ENCODE results near the gene BRD3.

BRD3 gene

GRCh38 chr9:134035041-134036039, 32.5 kb downstream of the BRD3 start:
- no peak for DNase-seq

- no peak for DNase-seq
Observed at GRCh38 chr9:134034215-134035040, 33.4 kb downstream of the BRD3 start.

GRCh38 chr9:134033516-134034214, 34.2 kb downstream of the BRD3 start:
- DNase-seq: no peak

DNA sequence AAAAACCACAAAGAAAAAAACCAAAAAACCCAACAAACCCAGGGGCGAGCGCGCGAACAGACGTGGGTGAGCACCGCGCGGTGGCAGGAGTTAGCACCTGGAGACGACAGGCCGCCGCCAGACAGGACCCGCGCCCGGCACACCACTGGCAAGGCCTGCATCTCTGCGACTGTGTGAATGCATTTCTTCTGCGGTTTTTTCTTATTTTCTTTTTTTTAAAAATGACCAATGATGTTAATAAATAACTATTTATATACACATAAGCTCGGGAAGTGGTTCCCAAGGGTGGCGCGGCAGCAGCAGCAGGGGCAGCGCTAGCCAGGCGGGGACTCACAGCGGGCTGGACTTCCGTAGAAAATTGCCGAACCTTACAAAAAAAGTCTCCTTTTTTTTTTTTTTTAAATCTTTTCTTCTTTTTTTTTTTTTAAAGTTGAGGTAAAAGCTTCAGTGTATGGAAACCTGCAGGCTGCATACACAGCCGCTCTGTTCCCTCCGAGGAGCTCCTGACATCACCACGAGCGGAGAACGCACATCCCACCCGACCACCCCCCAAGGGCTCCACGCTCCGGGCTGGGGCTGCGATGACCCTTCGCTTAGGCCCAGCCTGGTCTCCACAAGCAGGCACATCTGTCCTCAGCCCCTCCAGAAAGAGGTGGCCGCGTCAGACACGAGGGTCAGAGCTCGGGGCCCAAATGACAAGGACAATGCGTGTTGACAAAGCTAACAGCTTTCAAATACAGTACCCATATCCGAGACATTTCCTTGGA, 35.2 kb downstream of the BRD3 start:
- no peak for DNase-seq

DNA sequence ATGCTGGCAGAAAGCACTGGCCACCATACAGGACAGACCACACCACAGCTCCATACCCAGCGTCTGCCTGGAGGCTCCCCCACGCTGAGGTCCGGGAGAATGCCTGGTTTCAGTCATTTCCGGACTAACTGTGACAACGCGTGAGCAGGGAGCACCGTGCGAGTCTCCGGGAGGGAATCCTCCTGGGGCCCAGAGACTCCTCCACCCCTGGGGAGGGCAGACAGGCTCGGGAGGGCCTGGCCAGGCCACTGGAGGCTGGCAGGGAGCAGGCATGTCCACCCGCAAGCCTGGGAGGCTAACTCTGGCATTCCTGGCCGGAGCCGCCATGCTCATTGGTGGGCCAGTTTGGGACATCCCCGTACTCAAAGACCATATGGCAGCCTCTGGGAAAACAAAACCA, 36.0 kb downstream of the BRD3 start:
- no peak for DNase-seq

DNA sequence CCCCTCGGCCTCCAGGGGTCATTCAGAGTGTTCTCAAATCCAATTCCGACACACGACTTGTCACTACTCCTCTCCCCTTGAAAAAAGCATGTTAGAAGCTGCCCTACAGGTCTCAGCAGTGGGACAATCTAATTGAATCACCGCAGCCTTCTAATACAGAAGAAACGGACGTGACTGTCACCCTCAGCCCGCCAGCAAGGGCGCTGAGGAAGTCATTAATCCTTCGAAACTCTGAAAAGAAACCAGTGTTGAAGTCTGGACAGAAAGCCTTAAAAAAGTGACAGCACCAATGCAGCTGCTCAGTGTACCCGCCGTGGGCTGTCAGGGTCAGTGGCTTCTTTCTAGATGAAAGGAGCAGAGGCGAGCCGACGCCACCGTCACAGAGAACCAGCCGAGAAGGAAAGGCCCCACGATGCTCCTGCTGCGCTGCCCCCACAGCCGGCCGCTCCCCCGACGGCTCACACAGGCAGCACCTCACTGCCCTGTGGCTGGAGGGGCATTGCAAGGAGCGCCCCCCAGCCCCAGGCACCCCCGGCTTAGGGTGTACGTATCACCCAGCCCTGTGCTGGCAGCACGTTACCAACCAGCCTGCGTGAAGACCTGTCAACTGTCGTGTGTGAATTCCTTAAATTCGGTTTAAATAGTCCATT, 36.9 kb downstream of the BRD3 start:
- DNase-seq: no peak

DNA sequence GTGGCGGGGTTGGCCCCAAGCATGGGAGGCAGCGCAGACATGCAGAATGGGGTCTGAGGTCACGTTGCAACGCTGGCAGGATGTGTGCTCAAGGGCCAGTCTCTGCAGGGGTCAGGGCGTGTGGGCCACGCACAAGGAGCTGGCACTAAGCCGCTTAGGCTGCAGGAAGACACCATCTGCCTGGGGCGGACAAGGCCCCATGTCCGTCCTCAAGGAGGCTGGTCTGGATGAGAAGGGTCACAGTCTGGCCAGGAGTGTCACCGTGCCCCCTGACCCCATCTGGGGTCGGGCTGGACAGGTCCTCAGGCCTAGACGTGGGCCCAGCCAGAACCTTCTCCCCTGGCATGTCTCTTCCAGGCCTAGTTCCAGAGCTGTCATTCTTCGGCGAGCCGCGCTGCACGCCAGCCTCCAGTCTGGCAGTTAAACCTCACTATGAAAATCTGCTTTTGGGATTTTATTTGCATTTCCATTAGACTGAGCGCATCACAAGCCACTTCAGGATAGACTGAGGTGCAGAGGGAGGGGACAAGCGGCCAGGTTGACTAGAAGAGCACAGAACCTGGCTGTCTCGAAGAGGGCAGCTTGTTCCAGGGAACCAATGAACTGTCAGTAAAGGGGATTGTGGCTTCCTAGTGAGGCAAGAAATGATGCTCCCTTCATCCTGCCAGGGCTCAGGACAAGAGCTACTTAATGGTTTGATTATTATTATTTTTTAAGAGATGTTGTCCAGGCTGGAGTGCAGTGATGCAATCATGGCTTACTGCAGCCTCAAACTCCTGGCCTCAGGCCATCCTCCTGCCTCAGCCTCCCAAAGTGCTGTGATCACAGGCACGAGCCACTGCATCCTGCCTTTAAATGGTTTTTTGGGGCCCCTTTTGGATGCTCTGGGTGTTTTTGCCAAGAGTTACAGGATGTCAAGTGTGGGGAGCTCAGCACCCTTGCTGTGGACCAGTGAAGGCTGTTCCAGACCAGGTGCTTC, 38.3 kb downstream of the BRD3 start:
- no peak for DNase-seq

- DNase-seq: no peak
Observed at GRCh38 chr9:134028575-134029247, 39.1 kb downstream of the BRD3 start.

DNA sequence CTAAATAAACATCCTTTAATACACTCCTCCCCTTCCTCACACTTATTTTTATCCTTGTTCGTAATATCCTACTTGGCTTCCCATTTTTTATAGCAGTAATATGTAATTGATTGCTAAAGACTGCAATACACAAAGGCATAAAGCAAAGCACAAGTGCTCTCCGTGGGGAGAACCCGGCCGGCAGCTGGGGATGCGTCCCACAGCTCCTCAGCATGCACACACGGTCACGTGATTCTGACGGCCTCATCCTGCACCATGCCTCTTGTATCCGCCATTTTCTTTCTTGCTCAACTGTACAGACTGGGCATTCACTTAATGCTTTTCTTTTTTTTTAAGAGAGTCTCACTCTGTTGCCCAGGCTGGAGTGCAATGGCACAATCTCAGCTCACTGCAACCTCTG, 39.8 kb downstream of the BRD3 start:
- DNase-seq: no peak

DNA sequence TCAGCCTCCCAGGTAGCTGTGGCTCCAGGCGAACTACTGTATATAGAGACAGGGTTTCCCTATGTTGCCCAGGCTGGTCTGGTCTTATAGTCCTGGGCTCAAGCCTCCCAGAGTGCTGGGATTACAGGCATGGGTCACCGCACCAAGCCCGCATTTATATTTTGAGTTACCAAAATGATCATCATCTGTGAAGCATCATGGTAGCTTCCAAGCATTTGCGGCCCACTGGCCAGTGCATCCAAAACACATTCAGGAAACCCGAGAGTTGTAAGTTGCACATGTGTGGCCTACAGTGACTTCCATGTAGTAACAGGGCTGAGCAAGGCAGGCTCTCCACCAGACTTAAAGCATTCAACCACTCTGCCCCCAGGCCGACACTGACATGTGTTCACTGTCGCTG, 40.3 kb downstream of the BRD3 start:
- no peak for DNase-seq

GRCh38 chr9:134026981-134027380, 40.8 kb downstream of the BRD3 start:
- DNase-seq: no peak

DNA sequence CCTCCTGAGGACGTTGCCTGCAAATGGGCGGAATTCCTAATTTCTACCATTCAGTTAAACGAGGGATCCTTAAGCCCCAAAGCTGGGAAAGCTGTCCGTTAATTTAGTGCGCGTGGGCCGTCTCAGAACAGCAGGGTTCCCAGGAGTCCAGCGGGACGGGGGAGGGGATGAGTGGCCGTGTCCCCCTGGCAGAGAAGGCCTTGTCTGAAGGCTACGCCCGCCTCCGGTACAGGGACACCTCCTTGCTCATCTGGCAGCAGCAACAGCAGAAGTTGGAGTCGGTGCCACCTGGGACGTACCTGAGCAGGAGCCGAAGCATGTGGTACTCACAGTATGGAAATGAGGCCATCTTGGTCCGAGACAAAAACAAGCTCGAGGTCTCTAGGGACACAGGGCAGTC, 41.2 kb downstream of the BRD3 start:
- DNase-seq: no peak

GRCh38 chr9:134025606-134026541, 42.0 kb downstream of the BRD3 start:
- peak; percentile 44 for DNase-seq

- peak; percentile 95 for DNase-seq
Observed at GRCh38 chr9:134024828-134025605, 42.8 kb downstream of the BRD3 start, which contains the start of gene BRD3OS. TSS of gene BRD3OS (plus strand) at chr9:134025481. CDS start at chr9:134026748, 1,267 bp downstream.

DNA sequence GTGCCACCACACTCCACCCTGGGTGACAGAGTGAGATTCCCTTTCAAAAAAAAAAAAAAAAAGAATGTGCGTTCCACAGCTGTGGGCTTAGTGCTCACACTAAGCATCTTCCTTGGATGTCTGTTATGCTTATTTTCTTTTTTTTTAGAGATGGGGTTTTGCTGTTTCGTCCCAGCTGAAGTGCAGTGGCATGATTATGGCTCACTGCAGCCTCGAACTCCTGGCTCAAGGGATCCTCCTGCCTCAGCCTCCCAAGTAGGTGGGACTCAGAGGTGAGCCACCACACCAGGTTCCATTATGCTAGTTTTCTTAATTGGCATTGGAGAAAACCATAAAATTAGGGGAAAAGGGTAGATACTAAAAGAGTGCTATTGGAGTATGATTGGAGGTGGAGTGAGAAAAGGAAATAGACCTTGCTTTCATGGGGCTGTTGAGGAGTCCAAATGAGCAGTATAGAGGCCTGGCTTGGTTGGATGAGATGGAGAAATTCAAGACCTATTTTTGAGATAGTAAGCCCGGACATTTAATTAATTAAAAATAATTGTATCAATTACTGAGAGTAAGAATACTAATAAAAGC, 43.5 kb downstream of the BRD3 start:
- no peak for DNase-seq

GRCh38 chr9:134014946-134015345, 52.9 kb downstream of the BRD3 start:
- no peak for DNase-seq

DNA sequence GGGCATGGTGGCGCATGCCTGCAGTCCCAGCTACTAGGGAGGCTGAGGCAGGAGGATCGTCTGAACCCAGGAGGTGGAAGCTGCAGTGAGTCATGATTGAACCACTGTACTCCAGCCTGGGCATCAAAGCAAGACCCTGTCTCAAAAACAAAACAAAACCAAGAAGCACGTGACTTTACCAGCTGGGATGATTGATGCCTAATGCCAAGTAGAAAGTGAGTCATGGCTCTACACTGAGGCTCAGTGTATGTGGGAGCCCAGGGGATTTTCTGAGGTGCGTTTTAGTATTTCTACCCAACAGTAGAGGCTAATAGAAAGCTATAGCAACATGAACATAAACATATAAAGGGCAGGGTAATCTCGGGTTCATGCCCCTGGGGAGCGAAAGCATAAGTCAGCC, 56.4 kb downstream of the BRD3 start:
- no peak for DNase-seq

All from hematopoietic multipotent progenitor cell treated with erythropoietin and hydrocortisone succinate and interleukin-3 and kit ligand, for 8 days (in vitro differentiated cells).